ENCODE measurements around the gene FBXO17. TPM values are rescaled to one million over a fixed set of nuclear protein-coding genes. Genes with fewer than 3 reads are reported as not detected.

Gene FBXO17
- total and polyA plus RNA-seq, 2 of the 13 experiments (the other 11 are each of a cell fraction or from before 2014, with no cell fraction given) = 22.1 to 58.7 TPM

- TF ChIP-seq, protein P1, sequence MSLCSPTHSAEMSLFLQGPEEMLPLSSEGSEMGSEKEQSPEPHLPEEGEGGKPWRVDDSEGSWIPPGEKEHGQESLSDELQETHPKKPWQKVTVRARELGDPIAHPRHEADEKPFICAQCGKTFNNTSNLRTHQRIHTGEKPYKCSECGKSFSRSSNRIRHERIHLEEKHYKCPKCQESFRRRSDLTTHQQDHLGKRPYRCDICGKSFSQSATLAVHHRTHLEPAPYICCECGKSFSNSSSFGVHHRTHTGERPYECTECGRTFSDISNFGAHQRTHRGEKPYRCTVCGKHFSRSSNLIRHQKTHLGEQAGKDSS (CRISPR knock-in tag; IDR thresholded peaks at IDR 0.05; ENCODE audit: borderline replicate concordance, low read depth) = no peak; the same call in 1 of the 2 replicates
- TF ChIP-seq GLMP (CRISPR knock-in tag; IDR thresholded peaks at IDR 0.05; ENCODE audit: borderline replicate concordance) = no peak
- peak; percentile 62 for TF ChIP-seq HNRNPLL (IDR thresholded peaks at IDR 0.05; ENCODE audit: low read depth, low read length, poor library complexity, severe bottlenecking)
- no peak for TF ChIP-seq ZNF646 (CRISPR knock-in tag; IDR thresholded peaks at IDR 0.05)
- no peak for TF ChIP-seq ZNF749 (CRISPR knock-in tag; IDR thresholded peaks at IDR 0.05; ENCODE audit: borderline replicate concordance)
- no peak for TF ChIP-seq POLR2AphosphoS5 (IDR thresholded peaks at IDR 0.05; ENCODE audit: low read depth, low read length)
- 0 out of 2 replicates have a peak, but pooled peaks have one; percentile 68 for TF ChIP-seq IRF2 (CRISPR knock-in tag; IDR thresholded peaks at IDR 0.05)
- TF ChIP-seq ZNF326 (CRISPR knock-in tag; IDR thresholded peaks at IDR 0.05; ENCODE audit: borderline replicate concordance) = no peak
- TF ChIP-seq CBX5 (CRISPR knock-in tag; IDR thresholded peaks at IDR 0.05; ENCODE audit: borderline replicate concordance) = no peak
- no peak for TF ChIP-seq ZNF484 (CRISPR knock-in tag; IDR thresholded peaks at IDR 0.05; ENCODE audit: borderline replicate concordance, low read depth)
- no peak for TF ChIP-seq TRIM22 (IDR thresholded peaks at IDR 0.05)
- TF ChIP-seq DMAP1 (CRISPR knock-in tag; IDR thresholded peaks at IDR 0.05) = peak; percentile 74
- no peak for TF ChIP-seq ZNF674 (CRISPR knock-in tag; IDR thresholded peaks at IDR 0.05; ENCODE audit: low read depth)
- TF ChIP-seq ZNF883 (CRISPR knock-in tag; IDR thresholded peaks at IDR 0.05; ENCODE audit: not compliant biosample characterization) = no peak
- TF ChIP-seq SRSF9 (IDR thresholded peaks at IDR 0.05; ENCODE audit: borderline replicate concordance, insufficient read depth, low read depth, low read length, poor library complexity, severe bottlenecking) = no peak
- no peak for TF ChIP-seq REL (CRISPR knock-in tag; conservative IDR thresholded peaks at IDR 0.05)
- TF ChIP-seq NR2F1 (CRISPR knock-in tag; IDR thresholded peaks at IDR 0.05) = no peak
- no peak; the same call in 1 of the 2 replicates for TF ChIP-seq GABPA (IDR thresholded peaks at IDR 0.05; ENCODE audit: low read depth, low read length)
- no peak for TF ChIP-seq GABPA (CRISPR knock-in tag; IDR thresholded peaks at IDR 0.05; ENCODE audit: low read depth)
Measured at GRCh38 chr19:38929929-38930775, 45.4 kb downstream of the FBXO17 start, which contains the start of gene SARS2 (continued).
